Nucleus accumbens (tissue), 56 donors: ENCODE data around the gene P2RX6.
"Not testable (repeated sequence)": the region's sequence is repeated elsewhere in the genome, so short reads cannot be mapped to it uniquely, and the experiment has no call there.

Experiments
- DNase-seq, 56 donors: peaks; one replicate each; lab custom pipeline; 2025; lab: John Stamatoyannopoulos, UW

P2RX6 gene

DNA sequence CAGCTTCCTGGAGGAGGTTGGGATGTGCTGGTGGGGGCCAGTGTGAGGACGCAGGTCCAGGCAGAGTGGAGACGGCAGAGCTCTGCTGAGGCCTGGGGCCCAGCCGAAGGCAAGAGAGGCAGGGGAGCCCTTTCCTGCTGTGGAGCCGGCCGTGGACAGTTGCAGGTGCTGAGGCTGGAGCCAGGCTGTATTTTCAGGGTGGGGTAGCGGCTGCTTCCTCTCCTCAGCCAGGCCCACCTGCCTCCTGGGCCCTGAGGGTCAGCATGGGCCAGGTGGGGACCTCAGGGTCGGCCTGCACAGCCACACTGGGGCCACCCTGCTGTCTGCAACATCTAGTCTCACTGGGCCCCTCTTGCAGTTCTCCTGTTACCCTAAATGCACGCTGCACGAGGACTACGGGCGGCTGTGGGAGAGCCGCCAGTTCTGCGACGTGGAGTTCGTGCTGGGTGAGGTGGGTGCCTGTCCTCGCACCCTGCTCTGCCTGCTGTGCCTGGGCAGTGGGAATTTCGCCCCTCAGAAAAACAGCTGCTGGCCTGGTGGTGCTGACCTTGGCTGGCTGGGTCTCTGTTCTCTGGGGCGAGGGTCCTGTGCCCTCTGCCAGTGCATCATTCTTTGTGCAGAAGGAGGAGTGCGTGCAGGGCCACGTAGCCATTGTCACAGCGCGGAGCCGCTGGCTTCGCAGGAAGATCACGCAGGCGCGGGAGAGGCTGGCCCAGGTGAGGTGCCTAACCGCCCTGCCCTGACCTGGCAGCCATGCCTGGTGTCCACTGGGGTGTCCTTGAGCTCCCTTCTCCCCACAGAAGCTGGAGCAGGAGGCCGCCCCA lies 21.4 kb upstream of the P2RX6 start:
- DNase-seq: no peak

DNA sequence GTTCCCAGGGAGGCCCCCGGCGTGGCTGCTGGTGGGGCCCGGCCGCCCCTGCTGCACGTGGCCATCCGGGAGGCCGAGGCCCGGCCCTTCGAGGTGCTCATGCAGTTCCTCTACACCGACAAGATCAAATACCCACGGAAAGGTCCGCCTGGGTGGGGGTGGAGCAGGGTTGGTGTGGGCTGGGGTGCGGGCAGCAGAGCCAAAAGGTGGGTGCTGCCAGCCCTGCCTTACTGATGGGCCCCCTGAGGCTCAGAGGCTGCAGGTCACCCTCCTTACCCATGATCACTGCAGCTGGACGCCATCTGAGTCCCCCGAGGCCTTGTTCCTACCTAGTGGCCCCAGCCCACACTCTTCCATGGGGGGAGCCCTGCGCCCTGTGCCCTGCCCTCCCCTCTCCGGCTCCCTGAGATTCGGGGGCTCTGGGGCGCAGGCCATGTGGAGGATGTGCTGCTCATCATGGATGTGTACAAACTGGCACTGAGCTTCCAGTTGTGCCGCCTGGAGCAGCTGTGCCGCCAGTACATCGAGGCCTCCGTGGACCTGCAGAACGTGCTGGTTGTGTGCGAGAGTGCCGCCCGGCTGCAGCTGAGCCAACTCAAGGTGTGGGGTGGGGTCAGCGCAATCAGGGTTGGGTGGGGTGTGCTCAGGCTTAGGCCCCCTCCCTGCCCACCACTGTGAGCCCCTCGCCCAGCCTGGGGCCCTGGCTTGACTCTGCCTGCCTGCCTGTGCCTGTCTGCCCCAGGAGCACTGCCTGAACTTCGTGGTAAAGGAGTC lies 20.6 kb upstream of the P2RX6 start:
- no peak for DNase-seq

DNA sequence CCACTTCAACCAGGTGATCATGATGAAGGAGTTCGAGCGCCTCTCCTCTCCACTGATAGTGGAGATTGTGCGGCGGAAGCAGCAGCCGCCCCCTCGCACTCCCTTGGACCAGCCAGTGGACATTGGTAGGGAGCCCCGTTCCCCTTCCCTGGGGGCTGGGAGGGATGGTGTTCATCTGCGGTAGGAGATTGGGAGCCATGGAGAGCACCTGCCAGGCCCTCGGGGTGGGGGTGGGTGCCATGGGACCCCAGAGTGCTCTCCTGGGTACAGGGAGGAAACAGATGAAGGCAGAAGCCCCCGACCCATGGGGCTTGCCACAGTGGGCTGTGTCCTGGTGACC lies 20.1 kb upstream of the P2RX6 start:
- no peak for DNase-seq

DNA sequence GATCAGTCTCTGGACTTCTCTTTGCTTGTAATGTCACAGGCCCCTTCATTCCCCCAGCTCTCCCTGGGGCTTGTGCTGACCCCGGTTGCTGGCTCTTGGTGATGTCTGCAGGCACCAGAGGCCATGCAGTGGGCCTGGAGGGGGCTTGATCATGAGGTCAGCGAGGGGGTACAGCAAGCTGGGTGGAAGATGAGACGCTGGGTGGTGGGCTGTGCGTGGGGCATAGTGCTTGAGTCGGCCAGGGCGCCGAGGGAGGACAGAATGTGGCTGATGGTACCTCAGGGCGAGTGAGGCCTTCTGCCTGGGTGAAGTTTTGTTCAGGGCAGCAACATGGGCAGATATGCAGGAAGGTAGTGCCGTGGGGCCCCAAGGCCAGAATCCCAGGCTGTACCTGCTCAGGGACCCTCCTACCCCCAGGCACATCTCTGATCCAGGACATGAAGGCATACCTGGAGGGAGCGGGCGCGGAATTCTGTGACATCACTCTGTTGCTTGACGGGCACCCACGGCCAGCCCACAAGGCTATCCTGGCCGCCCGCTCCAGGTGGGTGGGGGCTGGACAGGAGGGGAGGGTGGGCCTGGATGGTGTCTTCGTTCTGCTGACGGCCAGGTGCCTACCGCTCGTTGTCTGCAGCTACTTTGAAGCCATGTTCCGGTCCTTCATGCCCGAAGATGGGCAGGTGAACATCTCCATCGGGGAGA lies 19.5 kb upstream of the P2RX6 start:
- no peak for DNase-seq

DNA sequence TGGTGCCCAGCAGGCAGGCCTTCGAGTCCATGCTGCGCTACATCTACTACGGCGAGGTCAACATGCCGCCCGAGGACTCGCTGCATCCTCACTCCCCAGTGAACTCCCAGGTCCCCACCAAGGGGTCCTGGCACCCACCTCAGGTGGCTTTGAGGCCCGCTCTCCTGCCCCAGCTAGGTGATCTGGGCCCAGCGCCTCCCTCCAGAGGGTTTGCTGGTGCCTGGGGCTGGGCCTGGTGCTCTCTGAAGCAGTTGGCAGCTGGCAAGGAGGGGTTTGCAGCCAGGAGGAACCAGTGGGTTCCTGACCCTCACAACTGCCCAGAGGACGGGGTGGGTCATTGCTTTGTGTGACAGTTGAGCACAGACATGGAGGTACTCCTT lies 18.9 kb upstream of the P2RX6 start:
- no peak for DNase-seq

DNA sequence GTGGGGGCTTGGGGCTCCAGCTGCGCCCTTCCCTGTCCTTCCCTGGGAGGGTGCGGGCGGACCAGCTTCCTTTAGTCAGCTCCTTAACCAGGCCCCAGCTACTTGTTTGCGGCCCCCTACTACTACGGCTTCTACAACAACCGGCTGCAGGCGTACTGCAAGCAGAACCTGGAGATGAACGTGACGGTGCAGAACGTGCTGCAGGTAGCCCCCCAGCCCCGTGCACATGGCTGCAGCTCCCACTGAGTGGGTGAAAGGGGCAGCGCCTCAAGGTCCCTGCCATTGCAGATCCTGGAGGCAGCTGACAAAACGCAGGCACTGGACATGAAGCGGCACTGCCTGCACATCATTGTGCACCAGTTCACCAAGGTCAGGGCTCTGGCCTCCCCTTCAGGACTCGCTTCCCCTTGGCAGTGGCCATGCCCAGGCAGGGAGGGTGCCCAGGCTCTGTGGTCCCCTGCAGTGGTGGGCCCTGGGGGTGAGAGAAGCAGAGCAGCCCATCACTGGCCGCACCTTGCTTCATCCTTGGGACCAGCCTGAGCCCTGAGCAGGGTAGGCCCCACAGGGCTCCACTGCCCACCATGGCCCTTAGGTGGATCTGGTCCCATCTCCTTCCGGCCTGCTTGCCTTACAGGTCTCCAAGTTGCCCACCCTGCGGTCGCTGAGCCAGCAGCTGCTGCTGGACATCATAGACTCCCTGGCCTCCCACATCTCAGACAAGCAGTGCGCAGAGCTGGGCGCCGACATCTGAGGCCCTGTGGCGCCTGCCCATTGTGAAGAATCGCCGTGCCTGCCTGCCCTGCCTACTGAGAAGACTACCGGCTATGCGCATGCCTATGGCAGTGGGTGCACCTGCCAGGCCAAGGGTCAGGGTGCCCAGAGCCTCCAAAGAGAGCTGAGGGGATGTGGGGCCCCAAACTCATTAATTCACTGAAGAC lies 18.1 kb upstream of the P2RX6 start:
- no peak for DNase-seq

DNA sequence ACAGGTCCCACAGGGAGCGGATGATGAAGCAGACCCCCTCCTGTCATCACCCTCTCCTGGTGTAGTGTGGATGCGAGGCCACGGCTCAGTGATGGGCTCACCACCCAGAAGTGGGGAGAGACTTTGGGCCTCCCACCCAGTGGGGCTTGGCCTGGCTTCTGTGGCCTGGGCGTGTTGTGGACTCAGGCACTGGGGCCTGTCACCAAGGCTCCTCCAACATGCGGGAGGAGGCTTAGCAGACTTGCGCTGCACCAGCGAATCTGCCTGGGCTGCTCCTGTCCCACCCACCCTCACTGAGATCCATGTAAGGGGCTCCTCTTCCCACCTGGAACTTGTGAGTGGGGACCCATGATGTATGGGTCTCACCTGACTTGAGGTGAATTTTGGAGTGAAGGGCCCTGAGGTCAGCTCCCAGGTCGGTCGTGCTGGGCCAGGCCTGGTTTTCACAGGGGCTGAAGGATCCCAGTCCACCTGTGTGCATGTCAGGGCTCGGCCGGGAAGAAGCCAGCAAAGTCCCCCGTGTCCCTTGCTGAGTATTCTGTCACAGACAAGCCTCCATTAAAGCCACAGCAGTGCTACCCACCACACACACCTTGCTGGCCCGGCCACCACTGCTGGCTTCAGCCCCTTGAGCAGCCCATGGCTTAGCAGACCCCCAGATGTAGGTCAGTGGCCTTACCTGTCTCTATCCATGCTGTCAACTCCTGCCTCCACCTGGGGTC lies 17.3 kb upstream of the P2RX6 start:
- no peak for DNase-seq

DNA sequence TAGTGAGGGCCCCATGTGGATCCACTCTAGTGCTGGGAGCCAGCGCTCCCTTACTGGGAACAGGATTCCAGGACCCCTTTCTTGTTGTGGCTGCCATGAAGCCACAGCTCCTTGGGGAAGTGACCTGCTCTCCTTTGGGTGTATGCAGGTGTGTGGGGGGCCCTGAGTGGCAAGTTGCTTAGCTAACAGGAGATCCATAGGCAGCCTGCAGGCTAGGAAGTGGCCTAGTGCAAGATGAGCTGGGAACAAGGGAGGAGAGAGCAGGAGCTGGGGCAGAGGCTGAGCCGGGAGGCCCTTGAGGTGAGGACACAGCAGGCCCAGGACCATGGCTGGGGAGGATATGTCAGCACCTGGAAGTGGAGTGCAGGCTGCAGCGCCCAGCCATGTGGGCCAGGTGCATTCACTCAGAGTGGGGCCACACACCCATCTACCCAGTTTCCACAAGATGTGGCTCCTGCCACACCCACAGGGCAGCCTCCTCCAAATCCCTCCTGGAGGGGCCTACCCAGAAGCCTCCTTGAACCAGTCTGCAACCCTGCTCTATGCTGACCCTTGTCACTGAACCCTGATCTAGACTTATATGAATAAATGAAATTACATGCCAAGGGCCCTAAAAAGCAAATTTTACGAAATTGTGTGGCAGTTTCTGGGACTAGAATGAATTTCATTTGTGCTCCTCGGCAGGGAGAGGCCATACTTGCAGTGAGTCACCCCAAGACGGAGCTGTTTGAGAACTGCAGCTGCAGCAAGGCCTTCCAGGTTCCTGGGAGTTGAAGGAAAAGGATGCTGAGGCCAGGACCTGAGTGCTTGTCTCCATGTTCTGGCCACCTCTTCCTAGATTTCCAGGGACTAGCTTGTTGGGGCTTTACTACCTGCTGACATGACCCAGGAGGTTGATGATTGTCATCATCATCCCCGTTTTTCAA lies 16.3 kb upstream of the P2RX6 start:
- DNase-seq: no peak

DNA sequence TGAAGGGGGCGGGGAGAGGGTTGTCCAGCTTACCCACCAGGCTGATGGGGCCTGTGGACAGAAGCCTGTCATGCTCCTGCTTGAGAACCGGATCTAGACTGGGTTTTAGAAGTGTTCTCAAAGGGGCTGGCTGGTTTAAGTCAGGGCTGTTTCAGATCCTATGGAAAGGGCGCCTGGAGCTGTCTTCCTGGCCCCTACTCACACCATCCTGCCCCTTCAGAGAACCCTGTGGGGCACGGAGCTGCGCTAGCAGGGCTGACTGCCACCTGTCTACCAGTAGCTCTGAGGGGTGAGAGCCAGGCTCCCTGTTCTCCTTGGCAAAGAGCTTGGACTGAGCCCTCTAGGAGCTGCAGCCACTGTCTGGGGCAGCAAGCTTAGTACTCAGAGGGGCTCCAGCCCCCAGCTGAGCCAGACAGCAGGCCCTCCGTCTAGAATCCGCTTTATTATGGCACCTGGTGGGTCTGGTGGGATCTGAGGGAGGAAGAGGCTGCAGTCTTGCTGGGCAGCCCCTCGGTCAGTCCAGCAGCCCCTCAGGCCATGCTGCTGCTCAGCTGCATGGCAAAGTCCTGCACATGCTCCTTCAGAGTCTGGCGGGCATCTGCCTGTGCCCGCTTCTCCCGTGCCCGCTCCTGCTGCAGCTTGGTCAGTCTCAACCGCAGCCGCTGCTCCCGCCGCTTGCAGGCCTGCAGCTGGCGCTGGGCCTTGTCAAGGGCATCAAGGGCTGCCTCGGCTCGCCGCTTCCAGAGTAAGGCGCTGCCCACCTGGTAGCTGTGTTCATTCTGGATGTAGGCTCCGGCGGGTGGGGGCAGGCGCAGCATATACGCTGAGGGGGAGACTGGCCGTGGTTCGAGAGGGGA lies 15.4 kb upstream of the P2RX6 start:
- no peak for DNase-seq

DNA sequence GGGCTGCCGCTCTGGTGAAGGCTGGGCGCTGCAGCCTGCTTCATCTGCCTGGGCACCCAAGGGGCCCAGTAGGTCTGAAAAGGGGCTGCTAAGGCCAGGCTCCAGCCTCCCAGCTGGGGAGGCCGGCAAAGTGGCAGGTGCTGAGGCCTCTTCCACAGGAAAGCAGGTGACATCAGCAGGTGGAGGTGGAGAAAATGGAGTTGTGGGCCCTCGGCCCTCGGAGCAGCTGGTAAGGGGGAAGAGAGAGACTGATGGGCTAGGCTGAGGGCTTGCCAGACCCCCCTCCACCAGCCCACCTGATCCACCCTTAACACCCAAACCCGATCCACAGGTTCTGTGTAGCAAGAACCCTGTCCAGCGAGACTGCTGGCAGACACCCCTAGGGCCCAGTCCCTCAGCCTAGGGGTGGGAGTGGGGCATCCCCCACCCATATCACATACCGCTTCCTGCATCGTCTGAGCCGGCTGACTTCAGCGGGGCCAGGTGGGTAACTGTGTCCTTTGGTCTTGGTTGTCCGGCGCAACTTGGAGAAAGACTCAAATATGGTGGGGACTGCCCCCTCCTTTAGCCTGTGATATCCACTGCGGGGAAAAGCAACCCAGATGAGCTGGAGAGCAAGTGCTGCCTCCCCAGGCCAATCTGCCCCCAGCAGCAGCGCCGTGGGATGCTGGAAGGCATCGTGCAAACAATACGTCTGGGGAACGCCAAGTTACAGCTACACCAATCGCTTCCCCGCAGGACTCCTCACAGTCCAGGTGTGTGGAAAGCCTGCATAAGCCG lies 14.6 kb upstream of the P2RX6 start:
- DNase-seq: peak in 1 of 56 donors; percentile 12

DNA sequence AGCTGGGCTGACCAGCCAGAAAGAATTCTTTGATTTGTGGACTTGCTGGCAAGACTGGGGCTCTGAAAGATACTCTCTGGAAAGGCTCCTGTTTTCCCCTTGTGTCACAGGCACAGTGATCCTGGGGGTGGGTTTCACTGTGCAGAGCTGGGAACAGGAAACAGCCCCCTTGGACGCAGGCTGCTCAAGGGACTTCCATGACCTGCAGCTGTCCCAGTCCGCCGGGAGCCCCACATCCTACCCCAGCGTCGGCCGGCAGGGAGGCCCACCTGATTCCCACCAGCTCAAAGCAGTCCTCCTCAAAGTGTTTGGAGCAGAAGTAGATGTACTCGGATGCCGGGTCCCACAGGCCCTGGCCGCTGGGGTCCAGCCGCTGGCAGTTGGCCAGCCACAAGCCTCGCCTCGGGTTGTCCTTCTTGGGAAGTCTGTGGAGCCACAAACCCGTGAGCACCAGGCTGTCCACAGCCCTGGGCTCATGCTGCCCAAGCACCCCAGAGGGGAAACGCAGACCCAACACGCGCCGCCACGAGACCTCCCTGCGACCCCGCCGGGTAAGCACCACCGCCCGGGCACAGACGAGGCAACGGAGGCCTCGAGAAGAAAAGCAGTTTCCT lies 13.9 kb upstream of the P2RX6 start:
- peak in 2 of 56 donors; percentile 54 to 59 for DNase-seq

DNA sequence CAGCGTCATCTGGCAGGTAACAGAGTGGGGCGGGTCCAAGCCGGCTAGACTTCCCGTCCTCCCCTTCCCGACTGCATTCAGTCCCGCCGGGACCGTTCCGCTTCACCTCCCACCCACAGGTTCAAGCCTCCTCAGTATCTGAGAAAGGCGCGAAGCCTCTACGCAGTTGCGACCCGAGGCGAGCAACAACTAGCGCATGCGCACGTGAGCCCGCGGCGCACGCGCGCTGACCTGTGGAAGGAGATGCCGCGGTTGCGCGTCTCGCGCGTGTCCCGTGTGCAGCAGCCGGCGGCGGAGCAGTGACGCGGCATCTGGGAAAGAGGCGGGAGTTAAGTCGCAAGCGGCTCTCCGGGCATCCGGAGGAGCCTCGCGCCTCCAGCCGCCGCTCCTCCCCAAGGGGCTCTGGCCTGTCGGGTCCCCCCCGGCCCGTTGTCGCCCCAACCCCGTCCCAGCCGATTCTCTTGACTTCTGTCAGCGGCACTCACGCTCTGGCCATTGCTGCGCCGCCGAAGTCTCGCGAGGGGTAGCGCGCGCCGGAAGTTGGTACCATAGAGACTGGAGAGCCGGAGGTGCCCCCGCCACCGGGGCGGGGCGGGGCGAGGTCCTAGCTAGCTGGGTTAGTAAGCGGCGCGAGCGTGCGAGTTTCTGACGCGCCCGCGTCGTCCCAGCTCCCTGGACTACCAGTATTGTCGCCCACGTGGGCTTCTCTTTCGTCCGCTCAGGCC lies 13.2 kb upstream of the P2RX6 start, which contains the start of gene THAP7:
Gene THAP7 (minus strand): TSS at position 518 of the 725 bp plus-strand sequence. CDS start 207 bp downstream, at position 311.
- DNase-seq: peak; percentile 40 to 99 (median 96)

DNA sequence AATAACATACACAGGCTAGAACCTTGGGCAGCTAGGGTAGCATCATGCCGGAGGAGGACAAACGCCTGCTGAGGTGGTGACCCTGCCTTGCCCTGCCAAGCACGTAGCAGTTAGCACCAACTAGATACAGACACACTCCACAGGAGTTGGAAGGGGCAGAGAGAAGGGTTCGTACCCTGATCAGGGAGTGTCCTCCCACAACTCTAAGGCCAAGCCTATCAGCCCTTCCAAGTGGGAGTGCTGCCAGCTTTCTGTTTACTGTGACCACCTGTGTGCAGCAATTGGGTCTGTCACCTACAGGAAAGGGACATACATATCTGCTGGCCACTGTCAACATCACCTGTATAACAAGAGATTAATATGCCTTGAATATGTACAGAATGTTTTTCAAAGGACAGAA lies 11.2 kb upstream of the P2RX6 start:
- no peak for DNase-seq

DNA sequence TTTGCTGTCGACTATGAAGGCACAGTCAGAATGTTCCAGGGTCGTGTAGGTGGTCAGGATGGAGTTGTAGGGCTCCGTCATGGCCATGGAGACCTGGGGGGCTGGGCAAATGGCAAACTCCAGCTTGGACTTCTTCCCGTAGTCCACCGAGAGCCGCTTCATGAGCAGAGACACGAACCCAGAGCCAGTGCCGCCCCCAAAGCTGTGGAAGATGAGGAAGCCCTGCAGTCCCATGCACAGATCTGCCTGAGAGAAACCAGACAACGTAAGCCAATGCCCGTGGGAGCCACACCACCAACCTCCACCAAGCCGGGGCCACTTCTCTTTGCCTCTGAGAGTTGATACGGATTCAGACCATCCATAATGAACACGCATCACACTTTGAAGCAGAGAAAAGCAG lies 5.8 kb upstream of the P2RX6 start:
- not testable (repeated sequence) for DNase-seq

DNA sequence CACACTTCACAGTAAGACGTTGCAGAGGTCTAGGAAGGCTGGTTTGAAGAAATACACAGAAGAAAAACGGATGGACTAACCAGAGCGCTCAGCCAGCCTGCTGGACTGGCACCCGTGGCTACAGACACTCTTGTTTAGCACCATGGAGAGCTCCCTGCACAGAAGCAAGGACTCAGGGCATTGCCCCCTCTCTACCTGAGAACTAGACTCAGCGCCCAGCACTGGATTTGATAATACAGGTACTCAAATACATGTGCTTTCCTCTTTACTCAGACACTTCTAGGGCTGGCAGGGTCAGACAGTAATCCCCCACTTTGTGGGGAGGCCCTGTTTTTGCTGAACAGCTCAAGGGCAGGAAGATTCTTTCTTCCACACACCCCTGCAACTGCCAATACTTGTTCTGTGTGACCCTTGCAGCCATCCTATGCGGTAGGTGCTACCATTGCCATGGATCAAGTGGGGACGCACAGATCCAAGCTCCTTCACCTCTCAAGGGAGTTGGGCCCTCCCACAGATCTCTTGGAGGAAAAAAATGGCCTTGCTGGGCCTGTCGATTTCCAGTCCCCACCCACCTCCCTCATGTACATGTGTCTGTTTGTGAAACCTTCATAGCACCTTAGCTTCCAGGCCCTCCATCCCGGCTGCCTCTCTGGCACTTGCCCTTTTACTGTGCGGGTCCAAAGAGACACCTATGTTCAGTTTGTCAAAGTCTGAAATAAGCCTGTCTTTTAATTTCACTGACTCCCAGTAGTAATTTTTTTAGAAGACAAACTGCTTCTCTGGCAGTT lies 5.1 kb upstream of the P2RX6 start:
- DNase-seq: no peak
